Measurements from ENCODE around the gene ATP8B2.

Gene ATP8B2

GRCh38 chr1:154323493-154323892 lies 1.8 kb upstream of the ATP8B2 start:
- no peak for DNase-seq (ENCODE audit: low spot score)
- no peak for TF ChIP-seq CTCF (IDR thresholded peaks at IDR 0.05; ENCODE audit: poor library complexity, severe bottlenecking)
- H3K4me3 ChIP-seq (ENCODE audit: severe bottlenecking): no peak overlapping the region

GRCh38 chr1:154324241-154324640 lies 1.1 kb upstream of the ATP8B2 start:
- no peak for TF ChIP-seq CTCF (IDR thresholded peaks at IDR 0.05; ENCODE audit: poor library complexity, severe bottlenecking)
- Histone ChIP-seq H3K4me3 (ENCODE audit: severe bottlenecking) (peak overlapping the region; percentile 55), H3K27me3 (ENCODE audit: insufficient read depth, poor library complexity, severe bottlenecking) (no peaks in the 10 kb centered on the region), H3K36me3 (ENCODE audit: low read depth) (no peaks in the 10 kb centered on the region), H3K4me1 (ENCODE audit: insufficient read depth, poor library complexity, severe bottlenecking) (peaks cover 24% of the 10 kb centered on the region), H3K9me3 (ENCODE audit: severe bottlenecking) (no peaks in the 10 kb centered on the region), H3K27ac (ENCODE audit: poor library complexity, severe bottlenecking) (no peak overlapping the region)
- DNase-seq (ENCODE audit: low spot score) (no peak), ATAC-seq (ENCODE audit: low read depth) (no peak)

More at GRCh38 chr1:154323493-154323892, 1.8 kb upstream of the ATP8B2 start:
- Histone ChIP-seq H3K27ac (ENCODE audit: poor library complexity, severe bottlenecking) (no peak overlapping the region), H3K9me3 (ENCODE audit: severe bottlenecking) (no peaks in the 10 kb centered on the region), H3K36me3 (ENCODE audit: low read depth) (no peaks in the 10 kb centered on the region), H3K4me1 (ENCODE audit: insufficient read depth, poor library complexity, severe bottlenecking) (peaks cover 24% of the 10 kb centered on the region), H3K27me3 (ENCODE audit: insufficient read depth, poor library complexity, severe bottlenecking) (no peaks in the 10 kb centered on the region)
- no peak for ATAC-seq (ENCODE audit: low read depth)

- ATAC-seq (ENCODE audit: low read depth) (peak; percentile 45), DNase-seq (ENCODE audit: low spot score) (no peak)
- H3K4me3 ChIP-seq (ENCODE audit: severe bottlenecking): peak overlapping the region; percentile 55
Measured at GRCh38 chr1:154325583-154326545, 539 bp downstream of the ATP8B2 start.

GRCh38 chr1:154326546-154327465 lies 1.5 kb downstream of the ATP8B2 start:
- Histone ChIP-seq H3K36me3 (ENCODE audit: low read depth) (peaks cover 13% of the 10 kb centered on the region), H3K4me1 (ENCODE audit: insufficient read depth, poor library complexity, severe bottlenecking) (peaks cover 18% of the 10 kb centered on the region), H3K27me3 (ENCODE audit: insufficient read depth, poor library complexity, severe bottlenecking) (no peaks in the 10 kb centered on the region), H3K9me3 (ENCODE audit: severe bottlenecking) (no peaks in the 10 kb centered on the region), H3K4me3 (ENCODE audit: severe bottlenecking) (peak overlapping the region; percentile 55), H3K27ac (ENCODE audit: poor library complexity, severe bottlenecking) (peak overlapping the region; percentile 69)
- no peak for DNase-seq (ENCODE audit: low spot score)
- peak; percentile 26 for TF ChIP-seq CTCF (IDR thresholded peaks at IDR 0.05; ENCODE audit: poor library complexity, severe bottlenecking)
- ATAC-seq (ENCODE audit: low read depth): peak; percentile 30

More at GRCh38 chr1:154325583-154326545, 539 bp downstream of the ATP8B2 start:
- peak overlapping the region; percentile 69 for H3K27ac ChIP-seq (ENCODE audit: poor library complexity, severe bottlenecking)
- TF ChIP-seq CTCF (IDR thresholded peaks at IDR 0.05; ENCODE audit: poor library complexity, severe bottlenecking): peak; percentile 58
- H3K4me1 ChIP-seq (ENCODE audit: insufficient read depth, poor library complexity, severe bottlenecking): peaks cover 24% of the 10 kb centered on the region
- no peaks in the 10 kb centered on the region for H3K27me3 ChIP-seq (ENCODE audit: insufficient read depth, poor library complexity, severe bottlenecking)
- no peaks in the 10 kb centered on the region for H3K9me3 ChIP-seq (ENCODE audit: severe bottlenecking)
- H3K36me3 ChIP-seq (ENCODE audit: low read depth): peaks cover 4% of the 10 kb centered on the region; the same call in 1 of the 2 replicates
